Hypothalamus (tissue), 51 donors: ENCODE results near the gene LCLAT1.
"Not testable (repeated sequence)": the region's sequence is repeated elsewhere in the genome, so short reads cannot be mapped to it uniquely, and the experiment has no call there.

Experiments used
- DNase-seq, 51 donors: peaks; one replicate each; lab custom pipeline; 2025; lab: John Stamatoyannopoulos, UW

LCLAT1 gene

DNA sequence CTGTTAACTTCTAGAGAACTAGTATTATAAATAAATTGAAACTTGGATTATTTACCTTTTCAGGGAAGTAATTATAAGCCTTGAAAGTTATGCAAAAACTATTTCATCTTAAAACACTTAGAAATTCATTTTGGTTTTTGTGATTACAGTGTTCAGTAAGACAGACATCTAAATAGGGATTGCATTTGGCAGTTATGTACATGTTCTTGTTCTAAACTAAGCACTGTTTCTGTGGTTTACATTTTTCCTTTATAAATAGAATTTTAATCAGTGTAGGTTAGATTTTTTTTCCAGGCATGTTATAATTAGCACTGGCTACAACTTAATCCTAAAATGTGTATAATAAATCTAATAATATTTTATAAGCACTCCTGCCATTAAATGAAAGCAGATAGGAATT, 35.0 kb downstream of the LCLAT1 start:
- DNase-seq, result no peak

DNA sequence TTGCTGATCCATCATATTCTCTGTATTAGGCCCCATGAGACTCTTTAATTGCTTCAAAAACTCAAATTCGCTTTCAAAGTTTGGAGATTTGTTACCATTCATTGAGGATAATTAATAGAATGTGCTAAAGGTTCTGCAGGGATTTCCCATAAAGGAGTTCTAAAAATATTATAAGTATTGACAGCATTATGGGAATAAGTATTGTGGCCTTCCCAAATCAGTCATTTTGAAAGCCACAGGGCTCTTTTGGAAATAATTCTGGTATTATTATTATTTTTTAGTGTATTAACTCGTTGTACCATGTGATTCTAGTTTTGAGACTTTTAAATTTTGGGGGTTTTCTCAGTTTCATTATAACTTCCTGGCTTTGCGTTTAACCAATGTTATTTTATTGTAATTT, 37.1 kb downstream of the LCLAT1 start:
- DNase-seq, result no peak

DNA sequence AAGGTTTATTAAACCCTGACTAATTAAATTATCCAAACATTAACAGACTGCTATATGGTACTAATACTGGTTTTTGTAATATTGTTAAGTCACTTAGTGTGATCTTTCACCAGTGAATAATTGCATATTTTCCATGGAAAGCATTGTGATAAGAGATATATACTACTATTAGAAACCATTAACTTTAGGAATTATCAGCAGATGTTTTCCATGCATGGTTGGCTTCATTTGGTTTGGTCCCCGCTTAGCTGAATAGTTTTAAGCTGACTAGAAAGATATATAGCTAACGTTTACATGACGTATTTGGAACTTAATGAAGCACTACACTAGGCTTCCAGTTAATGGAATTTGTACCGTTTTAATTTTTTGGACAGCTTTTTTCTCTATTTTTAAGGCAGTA, 37.9 kb downstream of the LCLAT1 start:
- DNase-seq, result no peak

DNA sequence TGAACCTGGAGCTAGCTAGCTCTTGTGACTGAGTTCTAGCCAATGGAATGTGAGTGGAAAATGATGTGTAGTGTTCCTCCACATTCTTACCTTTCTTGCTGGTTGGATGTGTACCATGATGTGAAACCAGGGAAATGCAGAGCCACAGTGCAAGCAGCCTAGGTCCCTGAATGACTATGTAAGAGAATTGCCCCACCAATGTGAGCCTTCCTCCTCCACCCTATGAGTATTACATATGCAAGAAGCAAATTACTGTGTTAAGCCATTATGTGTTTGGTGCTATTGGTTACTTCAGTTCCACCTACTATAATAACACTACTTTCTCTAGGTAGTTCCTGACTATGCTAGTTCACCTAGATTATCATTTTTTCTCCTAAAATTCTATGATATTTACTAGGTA, 39.6 kb downstream of the LCLAT1 start:
- DNase-seq, result no peak

DNA sequence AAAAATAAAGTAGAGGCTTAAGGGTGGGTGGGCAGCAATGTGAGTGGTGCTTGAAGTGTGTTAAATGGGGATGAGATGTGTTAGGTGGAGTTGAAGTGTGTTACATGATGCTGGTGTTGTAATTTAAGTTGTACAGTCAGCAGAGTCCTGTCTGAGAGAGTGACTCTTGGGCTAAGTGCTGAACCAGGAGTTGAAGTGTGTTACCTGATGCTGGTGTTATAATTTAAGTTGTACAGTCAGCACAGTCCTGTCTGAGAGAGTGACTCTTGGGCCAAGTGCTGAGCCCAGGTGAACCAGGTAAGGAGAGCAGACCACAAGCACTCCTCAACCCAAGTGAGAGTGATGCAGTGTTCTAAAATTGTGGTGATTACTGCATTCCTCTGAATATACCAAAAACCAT, 40.6 kb downstream of the LCLAT1 start:
- DNase-seq, result no peak

DNA sequence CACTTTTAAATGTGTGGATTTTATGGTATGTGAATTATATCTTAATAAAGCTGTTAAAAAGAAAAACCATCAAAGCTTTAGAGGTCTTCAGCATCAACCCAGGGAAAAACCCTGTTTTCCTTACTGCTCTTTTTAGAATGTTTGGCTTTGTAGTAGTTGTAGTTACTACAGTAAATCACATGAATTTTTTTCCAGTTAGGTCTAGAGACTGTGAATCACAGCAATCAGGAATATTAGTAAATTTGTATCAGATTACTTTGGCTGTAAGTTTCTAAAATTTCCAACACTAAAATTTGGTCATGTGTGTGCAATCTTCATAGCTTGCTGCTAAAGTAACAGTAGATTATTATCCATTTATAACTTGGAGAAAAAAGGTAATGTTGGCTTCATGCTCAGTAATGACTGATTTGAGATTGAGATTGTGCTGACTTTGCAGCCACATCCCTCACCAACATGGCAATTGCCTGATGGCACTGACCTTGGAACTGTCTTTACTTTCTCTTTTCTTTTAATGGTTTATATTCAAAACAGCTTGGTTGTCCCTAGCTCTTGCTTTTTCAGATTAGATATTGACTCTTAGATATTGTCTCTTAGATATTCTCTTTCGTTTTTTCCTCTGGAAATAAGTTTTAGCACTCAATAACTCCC, 41.1 kb downstream of the LCLAT1 start:
- DNase-seq, result no peak

DNA sequence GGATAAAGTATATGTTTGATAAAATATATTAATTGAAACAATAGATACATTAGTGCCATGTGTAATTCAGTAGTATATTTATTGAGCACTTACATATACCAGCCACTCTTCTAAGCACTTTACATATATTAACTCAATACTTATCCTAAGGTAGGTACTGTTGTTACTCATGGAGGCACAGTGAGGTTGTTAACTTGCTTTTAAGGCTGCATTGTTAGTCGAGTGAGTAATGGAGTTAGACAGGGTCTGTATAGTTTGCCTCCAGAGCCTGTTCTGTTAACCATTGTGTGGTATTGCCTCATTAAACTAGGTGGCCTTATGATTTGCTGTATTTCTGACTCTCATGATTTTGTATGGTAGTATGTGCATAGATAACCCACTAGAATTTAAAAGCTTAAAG, 44.2 kb downstream of the LCLAT1 start:
- no peak for DNase-seq

DNA sequence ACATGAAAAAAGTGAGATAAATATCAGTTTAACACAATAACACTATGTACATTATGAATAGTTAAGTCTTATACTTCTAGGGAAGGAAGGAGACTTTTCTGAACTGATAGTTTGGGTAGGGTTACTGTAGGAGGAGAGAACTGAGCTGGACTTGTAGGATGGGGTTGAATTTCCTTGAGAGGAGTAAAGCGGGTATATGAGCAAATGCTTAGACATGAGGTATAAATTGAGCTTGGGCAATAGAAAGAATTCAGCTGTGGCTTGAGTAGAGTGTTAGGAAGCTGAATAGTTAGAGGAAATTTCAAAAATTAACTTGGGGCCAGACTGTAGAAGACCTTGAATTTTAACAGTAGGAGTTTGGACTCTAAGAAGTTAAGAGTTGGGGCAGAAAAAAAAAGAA, 45.1 kb downstream of the LCLAT1 start:
- DNase-seq, result no peak

DNA sequence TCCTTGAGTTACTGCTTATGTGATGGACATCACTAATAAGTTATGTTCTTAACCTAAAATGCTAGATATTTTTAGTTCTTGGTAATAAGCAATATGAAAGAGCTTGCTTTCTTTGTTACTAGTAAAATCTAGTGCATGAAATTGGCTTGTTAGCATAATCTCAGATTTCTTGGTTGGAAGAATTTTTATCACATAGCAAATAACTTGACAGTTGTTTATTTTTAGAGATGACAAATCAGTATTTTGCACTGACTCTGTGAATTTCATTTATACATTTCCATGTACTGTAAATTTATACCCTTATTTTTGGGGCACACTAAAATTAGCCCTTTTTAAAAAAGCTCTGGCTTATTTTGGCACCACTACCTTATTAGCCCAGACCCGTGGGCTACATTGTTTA, 45.6 kb downstream of the LCLAT1 start:
- no peak for DNase-seq

DNA sequence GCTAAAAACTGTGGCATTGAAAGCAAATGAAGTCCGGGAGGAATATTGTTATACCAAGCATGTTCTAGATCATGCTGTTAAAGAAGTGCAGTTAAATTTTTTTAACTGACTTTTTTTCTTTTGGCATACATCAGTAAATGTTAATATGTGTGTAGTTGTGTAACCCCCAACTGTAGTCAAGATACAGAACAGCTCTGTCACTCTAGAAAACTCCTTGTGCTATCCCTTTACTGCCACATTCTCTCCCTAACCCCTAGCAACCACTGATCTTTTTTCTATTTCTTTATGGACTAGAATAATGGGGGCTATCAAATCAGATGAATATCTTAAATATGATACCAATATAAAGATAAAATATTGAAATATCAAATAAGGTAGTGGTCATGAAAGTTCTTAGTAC, 46.4 kb downstream of the LCLAT1 start:
- no peak for DNase-seq

DNA sequence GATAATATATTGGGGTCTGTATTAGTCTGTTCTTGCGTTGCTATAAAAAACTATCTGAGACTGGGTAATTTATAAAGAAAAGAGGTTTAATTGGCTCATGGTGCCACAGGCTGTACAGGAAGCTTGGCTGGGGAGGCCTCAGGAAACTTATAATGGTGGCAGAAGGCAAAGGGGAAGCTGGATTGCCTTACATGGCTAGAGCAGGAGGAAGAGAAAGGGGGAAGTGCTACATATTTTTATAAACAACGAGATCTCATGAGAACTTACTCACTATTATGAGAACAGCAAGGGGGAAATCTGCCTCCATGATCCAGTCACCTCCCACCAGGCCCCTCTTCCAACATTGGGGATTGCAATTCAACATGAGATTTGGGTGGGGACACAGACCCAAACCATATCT, 48.9 kb downstream of the LCLAT1 start:
- DNase-seq, result not testable (repeated sequence)

DNA sequence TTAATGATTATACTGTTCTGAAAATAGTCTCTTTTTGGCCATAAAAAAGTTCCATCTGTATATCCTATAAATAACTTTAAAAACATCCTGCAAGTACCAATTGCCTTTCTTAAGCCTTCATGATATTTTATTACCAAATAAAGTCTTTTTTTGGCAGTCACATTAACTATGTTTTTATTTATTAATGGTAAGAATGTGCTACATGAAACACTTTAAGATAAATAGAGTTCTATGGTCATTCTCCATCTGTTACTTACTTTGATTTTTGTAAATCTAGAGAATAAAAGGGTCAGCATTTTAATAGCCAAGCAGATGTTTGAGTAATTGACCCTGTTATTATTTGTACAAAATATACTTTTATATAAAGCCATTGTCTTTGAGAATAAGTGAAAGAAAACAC, 52.6 kb downstream of the LCLAT1 start:
- DNase-seq, result no peak

DNA sequence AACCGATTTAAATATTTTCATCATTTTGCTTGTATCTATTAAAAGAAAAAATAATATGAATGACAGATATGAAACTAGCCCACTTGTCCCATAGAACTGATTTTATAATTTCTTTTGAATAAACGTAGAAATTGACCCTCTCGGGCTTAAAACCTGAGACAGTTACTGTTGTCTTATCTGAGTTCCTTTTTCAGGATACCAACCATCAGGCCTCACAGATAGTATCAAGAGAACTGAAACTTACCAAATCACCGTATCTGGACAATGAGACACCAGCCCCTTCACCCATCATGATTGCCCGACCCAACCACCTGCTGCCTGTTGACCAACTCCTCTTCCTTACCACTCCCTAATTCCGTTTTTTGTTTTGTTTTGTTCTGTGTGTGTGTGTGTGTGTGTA, 53.7 kb downstream of the LCLAT1 start:
- DNase-seq, result no peak

DNA sequence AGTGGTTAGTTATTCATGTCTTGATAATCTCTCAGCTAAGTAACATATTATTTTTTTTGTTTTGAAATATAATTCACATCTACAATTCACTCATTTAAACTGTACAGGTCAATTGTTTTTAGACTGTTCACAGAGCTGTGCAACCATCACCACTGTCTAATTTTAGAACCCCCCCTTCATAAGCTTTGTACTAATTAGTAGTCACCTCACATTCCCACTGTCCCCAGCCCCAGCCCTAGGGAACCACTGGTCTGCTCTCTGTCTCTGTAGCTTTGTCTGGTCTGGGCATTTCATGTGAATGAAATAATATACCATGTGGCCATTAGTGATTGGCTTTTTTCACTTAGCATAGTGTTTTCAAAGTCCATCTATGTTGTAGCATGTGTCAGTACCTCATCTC, 55.3 kb downstream of the LCLAT1 start:
- no peak for DNase-seq

DNA sequence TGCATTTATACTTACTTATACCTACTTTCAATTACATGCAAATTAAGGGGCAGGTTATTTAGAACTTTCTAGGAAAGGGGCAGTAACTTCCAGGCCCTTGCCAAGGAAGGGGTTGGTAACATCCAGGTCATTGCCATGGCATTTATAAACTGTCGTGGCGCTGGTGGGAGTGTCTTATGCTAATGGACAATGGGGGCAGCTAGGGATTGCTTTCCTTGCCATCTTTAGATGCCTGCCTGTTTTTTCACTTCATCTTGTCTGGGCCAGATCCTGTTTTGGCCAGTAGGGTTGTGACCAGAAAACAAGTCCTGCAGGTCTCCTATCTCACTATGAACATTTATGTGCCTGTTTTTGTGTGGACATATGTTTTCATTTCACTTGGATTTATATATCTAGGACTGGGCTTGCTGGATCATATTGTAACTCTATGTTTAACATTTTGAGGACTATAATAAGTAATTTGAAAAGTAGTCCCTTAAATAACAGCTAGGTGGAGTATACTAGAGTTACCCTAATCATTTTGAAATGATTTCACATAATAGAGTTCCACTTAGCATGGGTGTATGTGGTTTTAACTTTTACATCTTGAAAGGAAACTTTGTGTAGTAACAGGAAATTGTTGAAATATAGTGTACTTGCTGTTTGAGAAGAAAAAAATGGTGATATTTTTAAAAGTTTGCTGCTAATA, 56.1 kb downstream of the LCLAT1 start:
- no peak for DNase-seq

DNA sequence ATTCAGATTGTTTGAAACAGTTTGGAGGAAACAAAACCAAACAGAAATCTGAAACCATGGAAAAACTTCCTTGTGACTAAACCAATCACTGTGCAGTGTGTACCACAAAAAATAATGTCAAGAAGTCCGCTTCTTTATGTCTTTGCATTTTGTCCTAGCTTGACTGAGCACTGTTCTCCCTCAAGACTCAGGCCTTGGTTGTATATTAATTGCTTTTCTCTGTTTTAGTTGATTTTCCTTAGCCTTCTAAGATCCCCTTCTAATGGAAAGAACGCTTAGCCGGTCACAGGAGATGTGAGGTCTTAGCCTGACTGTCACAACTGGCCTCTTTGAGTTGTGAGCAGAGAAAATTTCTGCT, 56.6 kb downstream of the LCLAT1 start:
- DNase-seq, result no peak

DNA sequence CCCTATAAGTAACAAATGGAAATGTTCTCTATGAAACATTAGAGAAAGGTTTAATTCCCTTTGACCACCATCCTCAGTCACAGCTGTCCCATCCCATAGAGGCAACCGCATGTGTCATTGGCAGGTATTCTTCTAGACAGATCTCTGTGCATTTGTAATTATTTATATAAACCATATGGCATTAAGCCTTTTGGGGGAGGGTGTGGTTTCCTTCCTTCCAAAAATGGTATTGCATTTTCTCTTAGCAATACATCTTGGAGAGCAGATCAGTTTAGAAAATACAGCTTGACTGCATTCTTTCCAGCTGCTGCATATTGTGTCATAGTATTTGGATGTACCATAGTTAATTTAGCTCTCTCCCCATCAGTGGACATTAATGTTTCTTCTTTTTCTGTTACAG, 57.7 kb downstream of the LCLAT1 start:
- no peak for DNase-seq

DNA sequence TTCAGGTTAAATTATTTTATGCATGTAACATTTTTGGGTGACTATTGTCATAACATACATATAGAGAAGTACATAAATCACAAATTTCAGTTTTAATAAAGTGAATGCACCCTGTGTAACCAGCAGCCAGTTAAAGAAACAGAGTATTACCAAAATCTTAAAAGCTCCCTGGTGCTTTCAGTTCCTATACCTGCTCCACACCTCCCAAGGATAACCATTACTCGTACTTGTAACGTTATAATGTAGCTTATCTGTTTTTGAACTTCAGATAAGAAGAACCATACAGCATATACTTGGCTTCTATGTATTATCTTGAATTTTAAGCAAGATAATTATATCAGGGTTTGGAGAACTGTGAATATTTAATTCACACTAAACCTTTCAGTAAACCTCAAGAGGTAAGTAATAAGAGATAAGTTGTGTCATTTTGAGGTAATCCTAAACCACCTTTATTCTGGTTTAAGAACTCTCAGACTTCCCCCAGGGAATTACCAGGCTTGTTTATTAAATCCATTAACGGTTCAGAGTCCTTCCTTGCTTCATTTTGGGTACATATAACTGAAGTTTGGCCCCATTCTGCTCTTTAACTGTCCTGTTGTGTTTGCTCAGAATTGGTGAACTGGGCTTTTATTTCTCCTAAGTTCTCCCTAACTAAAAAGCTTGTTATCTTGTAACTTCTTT, 58.6 kb downstream of the LCLAT1 start:
- DNase-seq, result no peak

DNA sequence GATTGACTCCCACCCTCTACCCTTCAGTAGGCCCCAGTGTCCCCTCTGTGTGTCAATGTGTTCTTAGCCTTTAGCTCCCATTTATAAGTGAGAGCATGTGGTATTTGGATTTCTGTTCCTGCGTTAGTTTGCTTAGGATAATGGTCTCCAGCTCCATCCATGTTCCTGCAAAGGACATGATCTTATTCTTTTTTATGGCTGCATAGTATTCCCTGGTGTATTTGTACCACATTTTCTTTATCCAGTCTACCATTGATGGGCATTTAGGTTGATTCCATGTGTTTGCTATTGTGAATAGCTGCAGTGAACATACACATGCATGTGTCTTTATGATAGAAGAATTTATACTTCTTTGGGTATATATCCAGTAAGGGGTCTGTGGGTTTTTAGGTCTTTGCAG, 60.4 kb downstream of the LCLAT1 start:
- DNase-seq, result not testable (repeated sequence)

DNA sequence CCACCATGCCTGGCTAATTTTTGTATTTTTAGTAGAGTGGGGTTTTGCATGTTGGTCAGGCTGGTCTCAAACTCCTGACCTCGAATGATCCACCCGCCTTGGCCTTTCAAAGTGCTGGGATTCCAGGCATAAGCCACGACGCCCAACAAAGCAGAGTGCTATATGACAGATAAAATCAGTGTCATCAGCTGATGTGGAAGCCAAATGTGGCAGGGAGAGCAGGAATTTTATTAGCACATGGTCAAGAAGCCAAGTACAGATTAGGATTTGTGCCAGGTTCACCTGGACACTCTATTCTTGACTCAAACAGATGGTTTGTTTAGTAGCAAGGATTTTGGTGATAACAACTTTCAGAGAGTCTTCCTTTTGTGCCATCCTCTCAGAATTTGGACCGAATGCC, 62.7 kb downstream of the LCLAT1 start:
- no peak for DNase-seq

DNA sequence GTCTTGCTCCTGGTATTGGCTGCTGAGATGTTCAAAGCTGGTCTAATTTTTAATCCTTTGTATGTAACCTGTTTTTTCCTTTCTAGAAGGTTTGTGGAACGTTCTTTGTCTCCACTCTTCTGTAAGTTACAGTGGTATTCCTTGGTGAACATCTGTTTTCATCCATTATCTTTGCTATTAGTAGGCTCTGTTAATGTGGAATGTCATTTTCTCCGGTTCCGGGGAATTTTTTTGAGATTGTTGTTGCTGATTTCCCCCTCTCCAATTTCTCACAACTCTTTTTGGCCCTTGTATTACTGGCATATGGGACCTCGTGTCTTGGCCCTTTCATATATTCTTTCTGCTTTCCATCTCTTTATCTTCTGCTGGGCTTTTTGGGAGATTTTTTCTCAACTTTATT, 63.4 kb downstream of the LCLAT1 start:
- DNase-seq, result no peak
